SK-N-SH (cell line): ENCODE measurements around the gene ETS1. TPM values are rescaled to one million over a fixed set of nuclear protein-coding genes. Genes with fewer than 3 reads are reported as not detected.

ENCODE experiments used
- CTCF ChIA-PET: fragments of 300-600, 350-600 bp; formaldehyde crosslinking; extraction: SDS; loops from one replicate; lab custom pipeline; 2021; lab: Yijun Ruan, JAX
- POLR2A ChIA-PET: fragments of 350-600 bp; sonication (Branson Sonifier 250); formaldehyde crosslinking; extraction: SDS; loops from one replicate; lab custom pipeline; 2020; ENCODE audit warnings: antibody characterized with exemption, inconsistent platforms; lab: Yijun Ruan, JAX
- DNase-seq: peaks from one replicate; pipeline ENCODE4 v3.0.0; 2012
- H2AFZ ChIP-seq: fragments of 200-600 bp; sonication (generic); 2 replicates; pipeline ENCODE4 v1.8.1; 2016; ENCODE audit warnings: antibody characterized with exemption, mild to moderate bottlenecking, low read depth
- H3F3A ChIP-seq: fragments of 200-600 bp; sonication (generic); replicated peaks from 2 replicates; pipeline ENCODE3; 2016; ENCODE audit warnings: antibody characterized with exemption, mild to moderate bottlenecking; ENCODE audit not compliant: insufficient read depth
- H3K27ac ChIP-seq, 2 experiments: fragments of 200-500 bp in 1 of 2; fragments of 200-600 bp in 1 of 2; sonication (Bioruptor generic) in 1 of 2; sonication (generic), shearing (Covaris generic) in 1 of 2; 2 replicates each; pipeline versions ENCODE4 v1.5.1 to v1.6.1; 2014 to 2016; ENCODE audit warnings: low read depth in 2 of 2, inconsistent platforms in 1 of 2, low read length in 1 of 2, mild to moderate bottlenecking in 1 of 2, mixed read lengths in 1 of 2
- H3K27me3 ChIP-seq: fragments of 200-600 bp; sonication (generic), shearing (Covaris generic); 2 replicates; pipeline ENCODE4 v1.6.1; 2016; ENCODE audit warnings: mixed run types; ENCODE audit not compliant: insufficient read depth
- H3K36me3 ChIP-seq, 2 experiments: fragments of 200-500 bp in 1 of 2; fragments of 200-600 bp in 1 of 2; sonication (Bioruptor generic) in 1 of 2; sonication (generic) in 1 of 2; replicated peaks in 1 of 2; 2 replicates each; pipeline versions ENCODE3 to v1.5.1; 2014 to 2016; ENCODE audit warnings: low read length in 1 of 2, mild to moderate bottlenecking in 1 of 2; ENCODE audit not compliant: insufficient read depth in 2 of 2, control insufficient read depth in 1 of 2
- H3K4me1 ChIP-seq, 2 experiments: fragments of 200-500 bp in 1 of 2; fragments of 200-600 bp in 1 of 2; sonication (Bioruptor generic) in 1 of 2; sonication (generic), shearing (Covaris generic) in 1 of 2; 2 replicates each; pipeline versions ENCODE4 v1.5.1 to v1.6.1; 2014 to 2016; ENCODE audit warnings: low read depth in 1 of 2, low read length in 1 of 2, mixed run types in 1 of 2; ENCODE audit not compliant: insufficient read depth in 2 of 2, control insufficient read depth in 1 of 2
- H3K4me2 ChIP-seq: fragments of 200-600 bp; sonication (generic), shearing (Covaris generic); 2 replicates; pipeline ENCODE4 v1.6.1; 2017; ENCODE audit warnings: mixed run types
- H3K4me3 ChIP-seq, 2 experiments: fragments of 200-500 bp in 1 of 2; fragments of 200-600 bp in 1 of 2; sonication (Bioruptor generic) in 1 of 2; sonication (generic), shearing (Covaris generic) in 1 of 2; 2 replicates each; pipeline versions ENCODE4 v1.5.1 to v1.8.1; 2014 to 2016; ENCODE audit warnings: low read depth in 2 of 2, inconsistent platforms in 1 of 2, low read length in 1 of 2, mild to moderate bottlenecking in 1 of 2, mixed read lengths in 1 of 2, moderate library complexity in 1 of 2
- H3K79me2 ChIP-seq: fragments of 200-600 bp; sonication (generic); 2 replicates; pipeline ENCODE4 v1.8.1; 2017; ENCODE audit warnings: mild to moderate bottlenecking; ENCODE audit not compliant: insufficient read depth
- H3K9ac ChIP-seq: fragments of 200-600 bp; sonication (generic); 2 replicates; pipeline ENCODE4 v1.6.1; 2017; ENCODE audit warnings: mixed run types
- H3K9me2 ChIP-seq: fragments of 200-600 bp; sonication (generic); 2 replicates; pipeline ENCODE4 v1.6.1; 2017; ENCODE audit warnings: mixed run types
- H3K9me3 ChIP-seq: fragments of 200-600 bp; sonication (generic); 2 replicates; pipeline ENCODE4 v1.6.1; 2017; ENCODE audit warnings: mixed run types, mild to moderate bottlenecking, moderate library complexity
- H4K20me1 ChIP-seq: fragments of 200-600 bp; sonication (generic); 2 replicates; pipeline ENCODE4 v1.6.1; 2017; ENCODE audit warnings: mild to moderate bottlenecking, mixed run types; ENCODE audit not compliant: insufficient read depth
- CHD2 ChIP-seq: fragments of 150-350 bp; IDR thresholded peaks from 2 replicates; pipeline ENCODE4 v1.6.1; 2018; ENCODE audit warnings: low read length; ENCODE audit not compliant: partially characterized antibody
- ELF1 ChIP-seq: IDR thresholded peaks from 2 replicates; pipeline ENCODE4 v1.4.0; 2012
- EP300 ChIP-seq, 2 experiments: IDR thresholded peaks; 2 replicates each; pipeline versions ENCODE4 v1.4.0 to v1.6.1; 2012; ENCODE audit warnings: borderline replicate concordance in 1 of 2, low read depth in 1 of 2, low read length in 1 of 2
- EZH2phosphoT487 ChIP-seq: fragments of 200-600 bp; sonication (generic); IDR thresholded peaks from 2 replicates; pipeline ENCODE4 v1.6.1; 2017; ENCODE audit warnings: low read depth, mixed run types, mild to moderate bottlenecking, antibody characterized with exemption, moderate library complexity, borderline replicate concordance
- FOSL2 ChIP-seq: IDR thresholded peaks from 2 replicates; pipeline ENCODE4 v1.4.0; 2012; ENCODE audit warnings: low read depth, mild to moderate bottlenecking, moderate library complexity, borderline replicate concordance
- GABPA ChIP-seq: IDR thresholded peaks from 2 replicates; pipeline ENCODE4 v1.4.0; 2012; ENCODE audit warnings: low read depth, mild to moderate bottlenecking
- JUND ChIP-seq: IDR thresholded peaks from 2 replicates; pipeline ENCODE4 v1.4.0; 2012
- MAX ChIP-seq: IDR thresholded peaks from 2 replicates; pipeline ENCODE4 v1.4.0; 2012; ENCODE audit warnings: low read depth
- MEF2A ChIP-seq: IDR thresholded peaks from 2 replicates; pipeline ENCODE4 v1.4.0; 2012; ENCODE audit warnings: low read depth, borderline replicate concordance
- NFIC ChIP-seq: IDR thresholded peaks from 2 replicates; pipeline ENCODE4 v1.4.0; 2012; ENCODE audit warnings: borderline replicate concordance
- NRF1 ChIP-seq: IDR thresholded peaks from 2 replicates; pipeline ENCODE4 v1.6.1; 2012; ENCODE audit warnings: low read depth, mild to moderate bottlenecking, low read length
- PBX3 ChIP-seq: IDR thresholded peaks from 2 replicates; pipeline ENCODE4; 2012
- RAD21 ChIP-seq: IDR thresholded peaks from 2 replicates; pipeline ENCODE4 v1.6.1; 2012; ENCODE audit warnings: mild to moderate bottlenecking, low read length
- RCOR1 ChIP-seq: fragments of 150-350 bp; IDR thresholded peaks from 2 replicates; pipeline ENCODE4 v1.6.1; 2017; ENCODE audit warnings: antibody characterized with exemption, low read length
- RXRA ChIP-seq: IDR thresholded peaks from 2 replicates; pipeline ENCODE4 v1.4.0; 2012; ENCODE audit warnings: low read depth, mild to moderate bottlenecking, borderline replicate concordance
- SIN3A ChIP-seq: IDR thresholded peaks from 2 replicates; pipeline ENCODE4 v1.6.1; 2012; ENCODE audit warnings: low read depth, mild to moderate bottlenecking, low read length, moderate library complexity, borderline replicate concordance
- TEAD4 ChIP-seq: IDR thresholded peaks from 2 replicates; pipeline ENCODE4 v1.4.0; 2012; ENCODE audit warnings: mild to moderate bottlenecking, borderline replicate concordance; ENCODE audit not compliant: insufficient read depth
- WGBS: methylation state at CpG from one replicate; pipeline ENCODE4 v1.1.6; 2017; ENCODE audit warnings: low lambda C conversion rate; 5-methylcytosine and 5-hydroxymethylcytosine counted together
- polyA plus RNA-seq, 3 experiments: library from polyadenylated mRNA; depleted of rRNA; stranded (reverse); fragments of >200 nt; gene quantifications; 2 replicates each; pipeline ENCODE4 v1.2.3, GENCODE V29; 2012
- TF ChIP-seq, protein P1 (sequence below): fragments of 150-350 bp; IDR thresholded peaks from 2 replicates; pipeline ENCODE4 v1.6.1; 2017; ENCODE audit warnings: antibody characterized with exemption, low read length, low read depth, borderline replicate concordance

Gene ETS1
- polyA plus RNA-seq, 1 of the 3 experiments (the other 2 are of a cell fraction), result 14.5 TPM

- POLR2A ChIA-PET, result no interaction called here
- H3K4me1 ChIP-seq, result peaks cover 20 to 38% of the 10 kb centered on the region in 2 experiments
These were observed 114.9 kb downstream of the ETS1 start for GRCh38 chr11:128472128-128473089.

DNA sequence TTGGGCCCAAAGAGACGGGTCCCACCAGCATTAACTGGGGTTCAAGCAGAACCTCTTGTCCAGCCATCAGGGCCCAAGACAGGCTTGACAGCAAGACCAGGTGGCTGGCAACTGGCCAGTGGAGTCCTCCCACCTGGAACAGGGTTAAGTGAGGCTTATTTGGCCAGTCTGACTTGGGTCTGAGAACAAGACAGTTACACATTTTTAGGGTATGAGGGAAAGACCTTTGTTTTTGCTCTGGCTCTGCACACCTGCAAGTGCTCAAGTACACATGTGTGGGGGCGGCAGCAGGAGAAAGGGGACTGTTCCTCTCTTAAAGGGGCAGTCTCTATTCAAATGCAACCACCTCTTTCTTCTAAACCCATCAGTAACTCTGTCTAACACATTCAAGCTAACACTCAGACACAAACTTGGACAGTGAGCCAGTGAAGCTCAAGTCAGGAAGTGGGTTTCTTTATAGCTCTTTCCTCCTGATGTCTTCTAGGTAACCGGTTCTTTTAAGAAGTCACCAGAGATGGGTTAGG lies 116.2 kb downstream of the ETS1 start:
- peaks cover 91% of the 10 kb centered on the region for H3K79me2 ChIP-seq
- 93% methylated on average over 2 of the region's 3 CpGs for WGBS
- no peaks in the 10 kb centered on the region for H3K9me3 ChIP-seq
- peak overlapping the region in 1 of 2 experiments; percentile 99; a peak in 2 of 4 replicates for H3K27ac ChIP-seq
- H3K36me3 ChIP-seq, result peaks cover 25 to 52% of the 10 kb centered on the region in 2 experiments
- no peak overlapping the region for H2AFZ ChIP-seq
- no peaks in the 10 kb centered on the region for H3K9me2 ChIP-seq
- ChIA-PET CTCF (no interaction called here), POLR2A (no interaction called here)
- no peak overlapping the region for H3K4me2 ChIP-seq
- H3K4me1 ChIP-seq, result peaks cover 13 to 44% of the 10 kb centered on the region in 2 experiments
- no peaks in the 10 kb centered on the region for H3K27me3 ChIP-seq
- H3K4me3 ChIP-seq, result no peak overlapping the region
- H3K9ac ChIP-seq, result no peak overlapping the region
- no peaks in the 10 kb centered on the region for H4K20me1 ChIP-seq
- TF ChIP-seq MEF2A (no peak), NRF1 (no peak), EZH2phosphoT487 (no peak), RAD21 (no peak), NFIC (no peak), MAX (no peak), GABPA (no peak), RXRA (no peak), RCOR1 (no peak), CHD2 (no peak), TEAD4 (no peak), EP300 (IDR thresholded peaks at IDR 0.05; ENCODE audit: borderline replicate concordance in 1 of 2, low read depth in 1 of 2, low read length in 1 of 2) (no peak), SIN3A (no peak), JUND (no peak), PBX3 (no peak), ELF1 (no peak)
- TF ChIP-seq, protein P1, sequence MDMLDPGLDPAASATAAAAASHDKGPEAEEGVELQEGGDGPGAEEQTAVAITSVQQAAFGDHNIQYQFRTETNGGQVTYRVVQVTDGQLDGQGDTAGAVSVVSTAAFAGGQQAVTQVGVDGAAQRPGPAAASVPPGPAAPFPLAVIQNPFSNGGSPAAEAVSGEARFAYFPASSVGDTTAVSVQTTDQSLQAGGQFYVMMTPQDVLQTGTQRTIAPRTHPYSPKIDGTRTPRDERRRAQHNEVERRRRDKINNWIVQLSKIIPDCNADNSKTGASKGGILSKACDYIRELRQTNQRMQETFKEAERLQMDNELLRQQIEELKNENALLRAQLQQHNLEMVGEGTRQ, result no peak
- no peak for DNase-seq
- peaks cover 34% of the 10 kb centered on the region for H3F3A ChIP-seq

More at GRCh38 chr11:128472128-128473089, 114.9 kb downstream of the ETS1 start:
- Histone ChIP-seq H2AFZ (no peak overlapping the region), H3K9ac (no peak overlapping the region), H3K9me3 (no peaks in the 10 kb centered on the region), H3K4me3 (no peak overlapping the region), H3K79me2 (peaks cover 91% of the 10 kb centered on the region), H3K9me2 (no peaks in the 10 kb centered on the region), H3K27ac (peak overlapping the region in 1 of 2 experiments; percentile 99; a peak in 2 of 4 replicates), H3K4me2 (no peak overlapping the region), H4K20me1 (no peaks in the 10 kb centered on the region), H3F3A (peaks cover 34% of the 10 kb centered on the region), H3K36me3 (peaks cover 35 to 61% of the 10 kb centered on the region in 2 experiments), H3K27me3 (no peaks in the 10 kb centered on the region)
- CTCF ChIA-PET, result interaction anchor here (0.9 to 1.6 kb wide), 3 partner anchors 12 to 160 kb away, joined by 3 to 4 read pairs (median 4); no protein-coding TSS in a partner anchor
- no peak for DNase-seq
- TF ChIP-seq NFIC (no peak), FOSL2 (0 out of 2 replicates have a peak, but pooled peaks have one; percentile 18)
- WGBS, result 86% methylated on average over 11 of the region's 11 CpGs
